CD4-positive, alpha-beta T cell (primary cell): ENCODE measurements around the gene RORC. TPM values are rescaled to one million over a fixed set of nuclear protein-coding genes. Genes with fewer than 3 reads are reported as not detected.

Experiments used
- ATAC-seq: fragments of 200-7000 bp; cut with Tn5 transposase; one replicate; pipeline ENCODE4 v1.10.0; 2022; ENCODE audit warnings: mild to moderate bottlenecking; ENCODE audit not compliant: poor library complexity
- CTCF ChIA-PET: fragments of 350-600 bp; sonication (Branson Sonifier 250); formaldehyde crosslinking; loops from one replicate; lab custom pipeline; 2021; ENCODE audit warnings: antibody characterized with exemption, inconsistent platforms; lab: Charles Lee
- POLR2A ChIA-PET: fragments of 350-600 bp; sonication (Branson Sonifier 250); formaldehyde crosslinking; loops from one replicate; lab custom pipeline; 2021; ENCODE audit warnings: antibody characterized with exemption, inconsistent platforms; lab: Charles Lee
- DNase-seq, 14 experiments: peaks; one replicate each; pipeline ENCODE4 v3.0.0-alpha.2; 2013 to 2020; ENCODE audit warnings: mixed read lengths in 2 of 14
- H3K27ac ChIP-seq, 2 donors: one replicate each; pipeline versions ENCODE4 v1.5.1 to v1.7.0; 2013; ENCODE audit warnings: low read length in 2 of 2, low read depth in 1 of 2, mild to moderate bottlenecking in 1 of 2
- H3K27me3 ChIP-seq, 2 experiments: 1 replicate in 1 of 2; 2 replicates in 1 of 2; pipeline versions ENCODE4 v1.6.1 to v1.7.0; 2013; ENCODE audit warnings: low read length in 2 of 2, control low read depth in 1 of 2, mild to moderate bottlenecking in 1 of 2, moderate library complexity in 1 of 2; ENCODE audit not compliant: insufficient read depth in 2 of 2, control insufficient read depth in 1 of 2
- H3K36me3 ChIP-seq: one replicate; pipeline ENCODE4 v1.6.1; 2013; ENCODE audit warnings: low read length, control low read depth; ENCODE audit not compliant: insufficient read depth
- H3K4me1 ChIP-seq: one replicate; pipeline ENCODE4 v1.6.1; 2013; ENCODE audit warnings: low read length, control low read depth; ENCODE audit not compliant: insufficient read depth
- H3K4me3 ChIP-seq: one replicate; pipeline ENCODE4 v1.5.1; 2013; ENCODE audit warnings: mild to moderate bottlenecking, low read length, moderate library complexity
- H3K9me3 ChIP-seq, 2 experiments: 1 replicate in 1 of 2; 2 replicates in 1 of 2; pipeline versions ENCODE4 v1.6.1 to v1.7.0; 2013; ENCODE audit warnings: low read length in 2 of 2, mild to moderate bottlenecking in 2 of 2, control low read depth in 1 of 2, moderate library complexity in 1 of 2; ENCODE audit not compliant: control insufficient read depth in 1 of 2, insufficient read depth in 1 of 2
- H3K27ac Mint-ChIP-seq: one replicate; pipeline ENCODE4 v1.8.0; 2020; ENCODE audit warnings: mixed read lengths
- H3K27me3 Mint-ChIP-seq: one replicate; pipeline ENCODE4 v1.8.0; 2021; ENCODE audit warnings: mixed read lengths
- H3K36me3 Mint-ChIP-seq: one replicate; pipeline ENCODE4 v1.8.0; 2021; ENCODE audit warnings: low read depth, mixed read lengths
- H3K4me1 Mint-ChIP-seq: one replicate; pipeline ENCODE4 v1.8.0; 2021; ENCODE audit warnings: low read depth, mixed read lengths
- H3K4me3 Mint-ChIP-seq: one replicate; pipeline ENCODE4 v1.8.0; 2020; ENCODE audit warnings: mild to moderate bottlenecking, mixed read lengths
- H3K9me3 Mint-ChIP-seq: one replicate; pipeline ENCODE4 v1.8.0; 2020; ENCODE audit warnings: mixed read lengths
- CTCF ChIP-seq: fragments of 200-600 bp; IDR thresholded peaks from one replicate; pipeline ENCODE4 v1.8.0; 2022; ENCODE audit warnings: antibody characterized with exemption, mild to moderate bottlenecking
- intact Hi-C, 2 experiments: fragments of 100-400 bp; cut with DNase I in 1 of 2; cut with micrococcal nuclease in 1 of 2; formaldehyde crosslinking; loops; one replicate each; pipeline versions ENCODE4 v1.15.1 to v1.9.0; 2023 to 2025; cut with DNase I, micrococcal nuclease
- total RNA-seq, 174 experiments: library from RNA in 2 of 174; stranded (reverse) in 2 of 174; gene quantifications; one replicate each; pipeline ENCODE4 v1.2.3 and lab custom pipeline; 2021 to 2026

RORC gene
- total RNA-seq, 2 experiments from 2014 or later: 3.6 to 3.7 TPM

GRCh38 chr1:151867321-151867720 is 35.7 kb upstream of the RORC start:
- H3K4me1 ChIP-seq: no peaks in the 10 kb centered on the region
- ChIA-PET CTCF (no interaction called here), POLR2A (no interaction called here)
- H3K4me3 ChIP-seq: no peak overlapping the region
- H3K27me3 ChIP-seq: no peaks in the 10 kb centered on the region
- DNase-seq (no peak), ATAC-seq (no peak)
- no peaks in the 10 kb centered on the region for H3K36me3 ChIP-seq
- no peak for TF ChIP-seq CTCF
- no peak overlapping the region for H3K4me3 Mint-ChIP-seq
- H3K36me3 Mint-ChIP-seq: no peaks in the 10 kb centered on the region
- H3K27ac ChIP-seq: no peak overlapping the region
- peaks cover 5% of the 10 kb centered on the region for H3K4me1 Mint-ChIP-seq
- intact Hi-C loops: no loop called here
- no peak overlapping the region for H3K27ac Mint-ChIP-seq
- no peaks in the 10 kb centered on the region for H3K27me3 Mint-ChIP-seq
- no peaks in the 10 kb centered on the region for H3K9me3 Mint-ChIP-seq
- no peaks in the 10 kb centered on the region for H3K9me3 ChIP-seq

- POLR2A ChIA-PET: no interaction called here
- no peaks in the 10 kb centered on the region for H3K27me3 Mint-ChIP-seq
- Histone ChIP-seq H3K27me3 (no peaks in the 10 kb centered on the region), H3K36me3 (no peaks in the 10 kb centered on the region), H3K4me3 (no peak overlapping the region), H3K27ac (no peak overlapping the region), H3K4me1 (no peaks in the 10 kb centered on the region), H3K9me3 (no peaks in the 10 kb centered on the region)
- ATAC-seq (no peak), DNase-seq (no peak)
- CTCF ChIA-PET: no interaction called here
- no peak overlapping the region for H3K27ac Mint-ChIP-seq
- H3K36me3 Mint-ChIP-seq: no peaks in the 10 kb centered on the region
- H3K4me1 Mint-ChIP-seq: peaks cover 5% of the 10 kb centered on the region
- intact Hi-C loops: no loop called here
- H3K9me3 Mint-ChIP-seq: no peaks in the 10 kb centered on the region
- no peak overlapping the region for H3K4me3 Mint-ChIP-seq
- TF ChIP-seq CTCF: no peak
Measured at GRCh38 chr1:151864411-151864810, 32.8 kb upstream of the RORC start.

- Histone ChIP-seq H3K36me3 (no peaks in the 10 kb centered on the region), H3K4me3 (no peak overlapping the region), H3K4me1 (no peaks in the 10 kb centered on the region), H3K27ac (no peak overlapping the region), H3K9me3 (no peaks in the 10 kb centered on the region), H3K27me3 (no peaks in the 10 kb centered on the region)
- H3K4me1 Mint-ChIP-seq: no peaks in the 10 kb centered on the region
- H3K4me3 Mint-ChIP-seq: no peak overlapping the region
- ATAC-seq (no peak), DNase-seq (no peak)
- H3K27me3 Mint-ChIP-seq: no peaks in the 10 kb centered on the region
- H3K27ac Mint-ChIP-seq: no peak overlapping the region
- no peak for TF ChIP-seq CTCF
- intact Hi-C loops: no loop called here
- ChIA-PET CTCF (no interaction called here), POLR2A (no interaction called here)
- H3K36me3 Mint-ChIP-seq: no peaks in the 10 kb centered on the region
- no peaks in the 10 kb centered on the region for H3K9me3 Mint-ChIP-seq
Measured at GRCh38 chr1:151862604-151863003, 31.0 kb upstream of the RORC start.
